PFSK-1 (cell line): ENCODE results near the gene GOLT1B. TPM values are rescaled to one million over a fixed set of nuclear protein-coding genes. Genes with fewer than 3 reads are reported as not detected.

ENCODE experiments used
- FOXP2 ChIP-seq: optimal IDR thresholded peaks from 2 replicates; pipeline ENCODE3; 2011; ENCODE audit warnings: borderline replicate concordance, control low read depth, inconsistent platforms; ENCODE audit not compliant: insufficient read depth; ENCODE audit errors: extremely low read length, extremely low read depth
- POLR2AphosphoS5 ChIP-seq: IDR thresholded peaks from 2 replicates; pipeline ENCODE4 v1.6.1; 2012; ENCODE audit warnings: low read depth, mild to moderate bottlenecking, control low read depth, low read length, moderate library complexity
- SIN3A ChIP-seq: IDR thresholded peaks from 2 replicates; pipeline ENCODE4 v1.6.1; 2012; ENCODE audit warnings: mild to moderate bottlenecking, low read length, moderate library complexity, borderline replicate concordance; ENCODE audit not compliant: insufficient read depth
- TAF1 ChIP-seq: IDR thresholded peaks from 2 replicates; pipeline ENCODE4 v1.6.1; 2012; ENCODE audit warnings: low read length, control low read depth, borderline replicate concordance; ENCODE audit not compliant: insufficient read depth
- polyA plus RNA-seq: library from polyadenylated mRNA; unstranded; fragments of >200 nt; gene quantifications from one replicate; pipeline ENCODE4 v1.2.1, GENCODE V29; 2012; ENCODE audit warnings: low read depth, missing spikeins; ENCODE audit not compliant: insufficient read length
- TF ChIP-seq, protein P1 (sequence below), 2 experiments: IDR thresholded peaks; 2 replicates each; pipeline versions ENCODE4 v1.6.1 to v1.8.0; 2011 to 2012; ENCODE audit warnings: low read depth in 2 of 2, low read length in 2 of 2, control low read depth in 1 of 2, inconsistent platforms in 1 of 2, mild to moderate bottlenecking in 1 of 2, moderate library complexity in 1 of 2; ENCODE audit not compliant: insufficient read depth in 1 of 2

Gene GOLT1B, protein sequence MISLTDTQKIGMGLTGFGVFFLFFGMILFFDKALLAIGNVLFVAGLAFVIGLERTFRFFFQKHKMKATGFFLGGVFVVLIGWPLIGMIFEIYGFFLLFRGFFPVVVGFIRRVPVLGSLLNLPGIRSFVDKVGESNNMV
- 31.0 TPM for polyA plus RNA-seq

DNA sequence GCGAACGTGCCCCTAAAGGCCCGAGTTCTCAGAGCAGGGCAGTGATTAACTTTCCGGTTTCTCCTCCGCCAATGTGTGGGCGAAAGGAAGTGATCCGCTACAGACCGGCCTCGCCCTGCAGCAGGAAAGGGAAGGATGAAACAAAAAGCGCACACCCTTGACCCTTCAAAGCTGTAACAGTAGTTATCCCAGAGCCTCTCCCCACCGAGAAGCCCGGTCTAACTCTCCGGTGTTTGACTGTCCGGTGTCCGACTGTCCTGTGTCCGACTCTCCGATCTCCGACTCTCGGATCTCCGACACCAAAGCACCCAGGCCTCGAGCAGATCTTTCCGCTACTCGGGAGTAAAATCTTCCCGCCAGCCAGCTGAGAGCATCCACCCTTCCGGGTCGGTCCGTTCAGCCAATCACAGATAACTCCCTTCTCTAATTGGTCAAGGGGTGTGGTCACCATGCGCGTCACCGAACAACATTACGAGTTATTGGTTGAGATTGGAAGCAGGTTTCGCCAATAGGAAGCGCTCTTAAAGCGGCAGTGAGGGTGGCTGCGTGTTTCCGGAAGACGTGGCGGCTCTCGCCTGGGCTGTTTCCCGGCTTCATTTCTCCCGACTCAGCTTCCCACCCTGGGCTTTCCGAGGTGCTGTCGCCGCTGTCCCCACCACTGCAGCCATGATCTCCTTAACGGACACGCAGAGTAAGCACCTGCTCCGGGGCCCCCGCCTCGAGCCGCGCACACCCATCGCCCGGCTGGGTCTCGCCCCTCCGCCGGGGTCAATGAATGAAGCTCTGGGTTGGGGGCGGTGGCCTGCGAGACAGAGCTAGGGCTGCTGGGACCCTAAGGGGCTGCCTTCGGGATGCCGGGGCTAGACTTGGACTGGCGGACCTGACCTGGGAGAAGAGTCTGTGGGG lies at the start of gene GOLT1B, which contains the start of gene RECQL:
Gene GOLT1B, plus strand, starts transcription at position 532 of the 906 bp plus-strand sequence. Its CDS starts 135 bp downstream, at position 667.
Gene RECQL, minus strand, starts transcription at position 378 of the 906 bp plus-strand sequence. CDS start 2,065 bp downstream, outside the sequence.
- TF ChIP-seq POLR2AphosphoS5 (peak; percentile 88), FOXP2 (no peak), SIN3A (peak; percentile 94; the same call in 1 of the 2 replicates), TAF1 (peak; percentile 56)
- TF ChIP-seq, protein P1, sequence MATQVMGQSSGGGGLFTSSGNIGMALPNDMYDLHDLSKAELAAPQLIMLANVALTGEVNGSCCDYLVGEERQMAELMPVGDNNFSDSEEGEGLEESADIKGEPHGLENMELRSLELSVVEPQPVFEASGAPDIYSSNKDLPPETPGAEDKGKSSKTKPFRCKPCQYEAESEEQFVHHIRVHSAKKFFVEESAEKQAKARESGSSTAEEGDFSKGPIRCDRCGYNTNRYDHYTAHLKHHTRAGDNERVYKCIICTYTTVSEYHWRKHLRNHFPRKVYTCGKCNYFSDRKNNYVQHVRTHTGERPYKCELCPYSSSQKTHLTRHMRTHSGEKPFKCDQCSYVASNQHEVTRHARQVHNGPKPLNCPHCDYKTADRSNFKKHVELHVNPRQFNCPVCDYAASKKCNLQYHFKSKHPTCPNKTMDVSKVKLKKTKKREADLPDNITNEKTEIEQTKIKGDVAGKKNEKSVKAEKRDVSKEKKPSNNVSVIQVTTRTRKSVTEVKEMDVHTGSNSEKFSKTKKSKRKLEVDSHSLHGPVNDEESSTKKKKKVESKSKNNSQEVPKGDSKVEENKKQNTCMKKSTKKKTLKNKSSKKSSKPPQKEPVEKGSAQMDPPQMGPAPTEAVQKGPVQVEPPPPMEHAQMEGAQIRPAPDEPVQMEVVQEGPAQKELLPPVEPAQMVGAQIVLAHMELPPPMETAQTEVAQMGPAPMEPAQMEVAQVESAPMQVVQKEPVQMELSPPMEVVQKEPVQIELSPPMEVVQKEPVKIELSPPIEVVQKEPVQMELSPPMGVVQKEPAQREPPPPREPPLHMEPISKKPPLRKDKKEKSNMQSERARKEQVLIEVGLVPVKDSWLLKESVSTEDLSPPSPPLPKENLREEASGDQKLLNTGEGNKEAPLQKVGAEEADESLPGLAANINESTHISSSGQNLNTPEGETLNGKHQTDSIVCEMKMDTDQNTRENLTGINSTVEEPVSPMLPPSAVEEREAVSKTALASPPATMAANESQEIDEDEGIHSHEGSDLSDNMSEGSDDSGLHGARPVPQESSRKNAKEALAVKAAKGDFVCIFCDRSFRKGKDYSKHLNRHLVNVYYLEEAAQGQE (IDR thresholded peaks at IDR 0.05; ENCODE audit: insufficient read depth in 1 of 2, low read depth in 2 of 2, low read length in 2 of 2): no peak

DNA sequence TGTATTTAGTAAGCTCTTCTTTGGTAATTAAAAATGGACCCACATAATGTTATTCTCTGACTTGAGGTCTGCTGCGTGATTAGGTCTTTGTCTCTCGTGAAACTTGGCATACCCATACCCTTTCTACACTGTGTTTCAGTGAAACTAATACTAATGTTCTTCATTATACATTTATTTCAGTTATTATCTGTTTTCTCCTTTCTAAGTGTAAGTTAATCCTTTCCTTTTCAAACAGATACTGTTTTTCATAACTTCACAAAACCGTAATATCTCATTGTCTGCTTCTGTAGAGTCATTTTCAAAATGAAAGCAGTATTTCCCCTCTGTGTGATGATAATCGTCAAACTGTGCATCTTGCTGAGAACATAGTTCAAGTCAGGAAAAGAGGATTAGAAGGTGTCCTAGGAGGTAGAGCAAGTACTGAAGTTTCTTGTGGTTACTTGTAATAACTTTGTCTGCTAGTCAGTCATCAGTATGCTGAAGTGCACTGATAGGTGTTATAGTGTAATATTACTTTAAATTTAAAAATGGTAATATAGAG lies 48.2 kb upstream of the GOLT1B start:
- TF ChIP-seq POLR2AphosphoS5 (no peak), SIN3A (no peak), FOXP2 (no peak), TAF1 (no peak)
- TF ChIP-seq, protein P1 (IDR thresholded peaks at IDR 0.05; ENCODE audit: insufficient read depth in 1 of 2, low read depth in 2 of 2, low read length in 2 of 2): no peak

DNA sequence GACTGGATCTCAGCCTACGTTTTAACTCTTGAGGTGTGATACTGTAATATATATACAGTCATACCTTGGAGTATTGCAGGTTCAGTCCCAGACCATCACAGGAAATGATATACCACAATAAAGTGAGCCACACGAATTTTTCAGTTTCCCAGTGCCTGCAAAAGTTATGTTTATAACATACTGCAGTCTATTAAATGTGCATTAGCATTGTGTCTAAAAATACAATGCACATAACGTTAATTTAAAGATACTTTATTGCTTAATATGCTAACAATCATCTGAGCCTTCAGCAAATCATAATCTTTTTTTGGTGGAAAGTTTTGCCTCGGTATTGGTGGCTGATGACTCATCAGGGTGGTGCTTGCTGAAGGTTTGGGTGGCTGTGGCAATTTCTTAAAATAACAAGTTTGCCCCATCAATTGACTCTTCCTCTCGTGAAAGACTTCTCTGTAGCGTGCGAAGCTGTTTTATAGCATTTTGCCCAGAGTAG lies 45.3 kb upstream of the GOLT1B start:
- TF ChIP-seq SIN3A: no peak
- TF ChIP-seq FOXP2: no peak
- TF ChIP-seq TAF1: no peak
- TF ChIP-seq, protein P1 (IDR thresholded peaks at IDR 0.05; ENCODE audit: insufficient read depth in 1 of 2, low read depth in 2 of 2, low read length in 2 of 2): no peak
- TF ChIP-seq POLR2AphosphoS5: no peak

DNA sequence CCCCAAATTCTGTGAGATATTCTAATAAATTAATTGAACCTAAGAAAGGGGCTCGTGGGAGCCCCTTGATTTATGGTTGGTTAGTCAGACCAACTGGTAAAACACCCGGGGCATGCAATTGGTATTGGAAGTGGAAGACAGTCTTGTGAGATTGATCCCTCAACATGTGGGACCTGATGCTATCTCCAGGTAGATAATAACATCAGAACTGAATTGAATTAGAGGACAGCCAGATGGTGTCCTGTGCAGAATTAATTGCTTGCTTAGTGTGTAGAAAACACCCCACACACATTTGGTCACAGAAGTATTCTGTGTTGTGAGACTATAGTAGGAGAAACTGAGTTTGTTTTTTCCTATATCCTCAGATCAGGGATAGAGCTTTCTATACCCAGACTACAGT lies 42.1 kb upstream of the GOLT1B start:
- TF ChIP-seq FOXP2 (no peak), POLR2AphosphoS5 (no peak), SIN3A (no peak), TAF1 (no peak)
- TF ChIP-seq, protein P1 (IDR thresholded peaks at IDR 0.05; ENCODE audit: insufficient read depth in 1 of 2, low read depth in 2 of 2, low read length in 2 of 2): no peak
